ENCODE measurements around the gene KIF26B.
"Not testable (repeated sequence)": the region's sequence is repeated elsewhere in the genome, so short reads cannot be mapped to it uniquely, and the experiment has no call there.

Gene KIF26B

DNA sequence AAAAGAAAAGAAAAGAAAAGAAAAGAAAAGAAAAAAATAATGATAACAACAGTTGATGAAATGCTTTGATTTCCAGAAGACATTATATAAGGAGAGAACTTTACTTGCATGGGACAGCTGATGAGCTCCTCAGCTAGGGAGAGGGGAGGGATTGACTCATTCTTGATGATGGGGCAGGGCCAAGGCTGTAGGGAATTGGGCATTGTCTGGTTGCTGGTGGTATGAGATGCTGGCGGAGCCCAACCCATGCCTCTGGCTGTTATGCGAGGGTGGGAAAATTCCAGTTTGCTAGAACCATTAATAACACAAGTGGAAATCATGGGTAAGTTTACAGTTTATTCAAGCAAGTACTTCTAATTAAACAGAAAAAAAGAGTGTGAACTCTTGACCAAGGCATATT lies 36.0 kb upstream of the KIF26B start:
- Histone ChIP-seq H3K4me1 (ENCODE audit: control insufficient read depth, insufficient read depth, low read length) (no peaks in the 10 kb centered on the region), H3K9me3 (ENCODE audit: control insufficient read depth, low read length) (no peaks in the 10 kb centered on the region), H3K4me3 (ENCODE audit: low read length) (no peak overlapping the region), H3K9ac (ENCODE audit: low read length) (no peak overlapping the region), H3K27me3 (ENCODE audit: control insufficient read depth, insufficient read depth, low read length) (no peaks in the 10 kb centered on the region), H3K36me3 (ENCODE audit: control insufficient read depth, insufficient read depth, low read length) (no peaks in the 10 kb centered on the region)

DNA sequence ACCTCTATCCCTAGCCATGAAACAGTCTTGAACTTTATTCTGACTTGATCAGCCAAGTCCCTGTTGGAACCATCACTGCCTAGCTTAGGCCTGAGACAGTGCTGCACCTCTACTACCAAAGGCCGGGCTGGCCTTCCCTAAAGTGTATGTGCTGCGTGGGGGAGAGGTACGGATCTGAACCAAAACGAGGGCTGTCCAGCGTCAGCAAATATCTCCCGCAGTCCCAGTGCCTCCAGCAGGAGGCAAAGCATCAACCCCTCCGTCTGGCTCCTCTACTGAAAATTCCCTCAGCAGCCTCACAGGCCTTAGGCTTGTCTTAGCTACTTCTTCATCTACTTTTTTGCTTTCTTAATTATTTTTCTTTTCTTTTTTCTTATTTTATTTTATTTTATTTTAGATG lies 33.3 kb upstream of the KIF26B start:
- no peaks in the 10 kb centered on the region for H3K27me3 ChIP-seq (ENCODE audit: control insufficient read depth, insufficient read depth, low read length)
- no peak overlapping the region for H3K4me3 ChIP-seq (ENCODE audit: low read length)

GRCh38 chr1:245124241-245124640 lies 30.5 kb upstream of the KIF26B start:
- Histone ChIP-seq H3K4me3 (ENCODE audit: low read length) (no peak overlapping the region), H3K4me1 (ENCODE audit: control insufficient read depth, insufficient read depth, low read length) (no peaks in the 10 kb centered on the region), H3K9me3 (ENCODE audit: control insufficient read depth, low read length) (no peaks in the 10 kb centered on the region), H3K36me3 (ENCODE audit: control insufficient read depth, insufficient read depth, low read length) (no peaks in the 10 kb centered on the region), H3K27me3 (ENCODE audit: control insufficient read depth, insufficient read depth, low read length) (peaks cover 1% of the 10 kb centered on the region), H3K9ac (ENCODE audit: low read length) (no peak overlapping the region)

More for the DNA sequence above, 33.3 kb upstream of the KIF26B start:
- no peak overlapping the region for H3K9ac ChIP-seq (ENCODE audit: low read length)
- no peaks in the 10 kb centered on the region for H3K9me3 ChIP-seq (ENCODE audit: control insufficient read depth, low read length)
- H3K4me1 ChIP-seq (ENCODE audit: control insufficient read depth, insufficient read depth, low read length), result no peaks in the 10 kb centered on the region
- H3K36me3 ChIP-seq (ENCODE audit: control insufficient read depth, insufficient read depth, low read length), result no peaks in the 10 kb centered on the region

GRCh38 chr1:245124644-245125043 lies 30.1 kb upstream of the KIF26B start:
- no peaks in the 10 kb centered on the region for H3K36me3 ChIP-seq (ENCODE audit: control insufficient read depth, insufficient read depth, low read length)
- H3K4me1 ChIP-seq (ENCODE audit: control insufficient read depth, insufficient read depth, low read length), result no peaks in the 10 kb centered on the region
- no peak overlapping the region for H3K9ac ChIP-seq (ENCODE audit: low read length)
- no peak overlapping the region for H3K4me3 ChIP-seq (ENCODE audit: low read length)
- peaks cover 5% of the 10 kb centered on the region for H3K27me3 ChIP-seq (ENCODE audit: control insufficient read depth, insufficient read depth, low read length)
- no peaks in the 10 kb centered on the region for H3K9me3 ChIP-seq (ENCODE audit: control insufficient read depth, low read length)

GRCh38 chr1:245126530-245126929 lies 28.3 kb upstream of the KIF26B start:
- Histone ChIP-seq H3K4me3 (ENCODE audit: low read length) (no peak overlapping the region), H3K27me3 (ENCODE audit: control insufficient read depth, insufficient read depth, low read length) (peaks cover 15% of the 10 kb centered on the region), H3K36me3 (ENCODE audit: control insufficient read depth, insufficient read depth, low read length) (no peaks in the 10 kb centered on the region), H3K9me3 (ENCODE audit: control insufficient read depth, low read length) (no peaks in the 10 kb centered on the region), H3K9ac (ENCODE audit: low read length) (no peak overlapping the region), H3K4me1 (ENCODE audit: control insufficient read depth, insufficient read depth, low read length) (no peaks in the 10 kb centered on the region)

DNA sequence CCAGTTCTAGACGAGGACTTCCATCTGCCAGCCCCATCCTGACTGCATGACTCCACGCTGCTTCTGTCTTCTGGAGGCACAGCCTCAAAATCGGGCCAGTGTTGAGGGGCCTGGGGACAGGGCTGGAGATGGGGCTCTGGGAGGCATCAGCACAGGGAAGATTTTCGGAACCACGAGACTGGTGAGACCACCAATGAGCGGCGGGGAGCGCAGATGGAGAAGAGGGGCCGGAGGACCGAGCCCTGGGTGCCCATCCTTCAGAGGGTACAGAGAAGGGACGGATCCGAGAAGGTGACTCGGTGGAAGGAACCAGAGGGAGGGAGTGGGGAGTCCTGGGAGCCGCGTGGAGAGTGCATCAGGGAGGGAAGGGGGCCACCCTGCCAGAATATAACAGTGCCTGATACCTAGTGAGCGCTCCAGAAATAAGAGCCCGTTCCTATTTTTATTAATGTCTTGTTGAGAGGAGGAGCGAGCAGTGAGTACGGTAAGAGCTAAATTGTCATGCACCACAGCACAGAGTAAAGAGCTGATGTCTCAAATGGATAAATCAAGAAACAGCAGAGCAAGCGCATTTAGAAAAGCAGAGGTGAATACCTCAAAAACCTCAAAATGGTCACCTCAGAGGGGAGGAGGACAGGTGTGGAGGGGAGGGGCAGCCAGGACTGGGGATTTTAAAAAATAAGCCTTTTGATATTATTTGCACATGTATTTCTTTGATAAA lies 26.2 kb upstream of the KIF26B start:
- no peaks in the 10 kb centered on the region for H3K9me3 ChIP-seq (ENCODE audit: control insufficient read depth, low read length)
- H3K9ac ChIP-seq (ENCODE audit: low read length), result no peak overlapping the region
- H3K4me3 ChIP-seq (ENCODE audit: low read length), result no peak overlapping the region
- peaks cover 15% of the 10 kb centered on the region for H3K27me3 ChIP-seq (ENCODE audit: control insufficient read depth, insufficient read depth, low read length)
- H3K4me1 ChIP-seq (ENCODE audit: control insufficient read depth, insufficient read depth, low read length), result no peaks in the 10 kb centered on the region
- H3K36me3 ChIP-seq (ENCODE audit: control insufficient read depth, insufficient read depth, low read length), result no peaks in the 10 kb centered on the region

DNA sequence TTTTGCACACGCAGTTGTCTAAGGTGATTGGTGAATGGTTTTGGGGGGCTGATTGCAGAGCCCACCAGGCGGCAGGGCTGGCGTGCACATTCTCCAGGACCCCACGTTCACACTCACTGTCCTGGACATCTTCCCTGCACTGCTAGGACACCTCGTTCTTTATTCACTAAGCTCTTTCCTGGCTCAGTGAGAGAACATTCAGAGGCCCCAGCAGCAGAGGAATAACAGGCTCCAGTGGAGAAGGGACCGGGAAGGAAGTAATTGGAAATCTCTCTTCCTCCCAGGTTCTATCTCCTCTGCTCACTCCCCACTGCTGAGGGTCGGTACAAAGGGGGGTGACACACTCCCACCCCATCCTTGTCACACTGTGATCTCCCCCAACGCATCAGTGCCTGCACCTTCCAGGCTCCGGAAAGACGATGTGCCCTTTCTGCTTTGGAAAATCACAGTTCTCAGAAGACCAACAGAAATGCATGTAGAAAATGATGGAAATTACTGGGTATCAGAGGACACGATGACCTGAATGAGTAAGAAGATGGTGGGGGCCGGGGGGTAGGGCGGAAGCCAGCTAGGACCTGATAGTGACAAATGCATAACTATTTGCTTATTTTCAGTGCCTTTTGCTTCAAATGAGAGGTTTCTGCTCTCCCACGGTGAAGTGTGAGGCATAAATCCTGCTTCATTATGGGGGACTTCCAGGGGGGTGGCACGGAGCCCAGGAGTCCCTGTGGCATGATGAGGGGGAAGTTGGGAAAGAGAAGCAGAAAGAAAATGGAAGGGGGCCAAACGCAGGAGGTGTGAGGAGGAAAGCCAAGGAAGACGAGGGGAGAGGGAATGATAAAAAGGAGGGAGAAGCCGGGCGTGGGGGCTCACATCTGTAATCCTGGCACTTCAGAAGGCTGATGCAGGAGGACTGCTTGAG lies 25.2 kb upstream of the KIF26B start:
- Histone ChIP-seq H3K4me3 (ENCODE audit: low read length) (no peak overlapping the region), H3K9me3 (ENCODE audit: control insufficient read depth, low read length) (no peaks in the 10 kb centered on the region), H3K9ac (ENCODE audit: low read length) (no peak overlapping the region), H3K36me3 (ENCODE audit: control insufficient read depth, insufficient read depth, low read length) (no peaks in the 10 kb centered on the region), H3K27me3 (ENCODE audit: control insufficient read depth, insufficient read depth, low read length) (peaks cover 15% of the 10 kb centered on the region), H3K4me1 (ENCODE audit: control insufficient read depth, insufficient read depth, low read length) (no peaks in the 10 kb centered on the region)

GRCh38 chr1:245130281-245131025 lies 24.3 kb upstream of the KIF26B start:
- H3K36me3 ChIP-seq (ENCODE audit: control insufficient read depth, insufficient read depth, low read length); H3K4me1 ChIP-seq (ENCODE audit: control insufficient read depth, insufficient read depth, low read length); H3K4me3 ChIP-seq (ENCODE audit: low read length); H3K9ac ChIP-seq (ENCODE audit: low read length); H3K9me3 ChIP-seq (ENCODE audit: control insufficient read depth, low read length): not testable (repeated sequence)
- peaks cover 15% of the 10 kb centered on the region for H3K27me3 ChIP-seq (ENCODE audit: control insufficient read depth, insufficient read depth, low read length)

DNA sequence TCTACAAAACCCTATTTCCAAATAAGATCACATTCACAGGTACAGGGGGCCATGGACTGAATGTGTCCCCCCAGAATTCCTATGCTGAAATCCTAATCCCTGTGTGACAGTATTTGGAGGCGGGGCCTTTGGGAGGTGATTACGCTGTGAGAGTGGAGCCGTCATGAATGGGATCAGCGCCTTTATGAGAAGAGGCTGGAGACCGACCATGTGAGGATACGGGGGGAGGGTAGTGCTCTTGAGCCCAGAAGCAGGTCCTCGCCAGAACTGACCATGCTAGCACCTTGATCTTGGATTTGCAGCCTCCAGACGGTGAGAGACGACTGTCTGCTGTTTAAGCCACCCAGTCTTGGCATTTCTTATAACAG lies 23.8 kb upstream of the KIF26B start:
- H3K4me3 ChIP-seq (ENCODE audit: low read length), result no peak overlapping the region

DNA sequence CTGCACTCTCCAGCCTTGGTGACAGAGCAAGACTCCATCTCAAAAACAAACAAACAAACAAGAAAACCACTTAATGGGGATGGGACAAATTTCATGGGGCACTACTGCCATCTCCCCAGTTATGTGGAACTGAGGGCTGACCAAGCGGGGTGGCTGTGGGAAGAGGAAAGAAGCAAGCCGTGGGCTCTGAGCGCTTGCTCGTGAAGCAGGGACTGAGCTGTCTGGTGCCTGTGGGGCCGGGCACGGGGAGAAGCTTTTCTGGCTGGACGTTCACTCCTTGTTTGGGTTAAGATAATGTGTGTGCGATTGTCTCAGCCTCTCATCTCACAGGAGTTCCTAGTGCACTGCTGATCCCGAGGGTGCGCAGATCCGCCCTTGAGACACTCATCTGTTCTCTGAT lies 22.0 kb upstream of the KIF26B start:
- Histone ChIP-seq H3K9ac (ENCODE audit: low read length) (no peak overlapping the region), H3K4me3 (ENCODE audit: low read length) (no peak overlapping the region), H3K4me1 (ENCODE audit: control insufficient read depth, insufficient read depth, low read length) (no peaks in the 10 kb centered on the region), H3K36me3 (ENCODE audit: control insufficient read depth, insufficient read depth, low read length) (no peaks in the 10 kb centered on the region), H3K9me3 (ENCODE audit: control insufficient read depth, low read length) (no peaks in the 10 kb centered on the region), H3K27me3 (ENCODE audit: control insufficient read depth, insufficient read depth, low read length) (peaks cover 15% of the 10 kb centered on the region)

More for the DNA sequence above, 23.8 kb upstream of the KIF26B start:
- H3K9ac ChIP-seq (ENCODE audit: low read length), result no peak overlapping the region
- H3K27me3 ChIP-seq (ENCODE audit: control insufficient read depth, insufficient read depth, low read length), result peaks cover 15% of the 10 kb centered on the region
- no peaks in the 10 kb centered on the region for H3K9me3 ChIP-seq (ENCODE audit: control insufficient read depth, low read length)
- H3K36me3 ChIP-seq (ENCODE audit: control insufficient read depth, insufficient read depth, low read length), result no peaks in the 10 kb centered on the region
- H3K4me1 ChIP-seq (ENCODE audit: control insufficient read depth, insufficient read depth, low read length), result no peaks in the 10 kb centered on the region

GRCh38 chr1:245133995-245134715 lies 20.6 kb upstream of the KIF26B start:
- no peak overlapping the region for H3K4me3 ChIP-seq (ENCODE audit: low read length)
- peaks cover 14% of the 10 kb centered on the region for H3K27me3 ChIP-seq (ENCODE audit: control insufficient read depth, insufficient read depth, low read length)
- no peak overlapping the region for H3K9ac ChIP-seq (ENCODE audit: low read length)
- H3K36me3 ChIP-seq (ENCODE audit: control insufficient read depth, insufficient read depth, low read length), result no peaks in the 10 kb centered on the region
- no peaks in the 10 kb centered on the region for H3K9me3 ChIP-seq (ENCODE audit: control insufficient read depth, low read length)
- H3K4me1 ChIP-seq (ENCODE audit: control insufficient read depth, insufficient read depth, low read length), result no peaks in the 10 kb centered on the region
